Pons (tissue), 1 donor: ENCODE measurements around the gene LTBR.

Experiments
- DNase-seq: peaks from one replicate; pipeline ENCODE4 v3.0.0-alpha.2; 2016; ENCODE audit warnings: low spot score

LTBR gene

DNA sequence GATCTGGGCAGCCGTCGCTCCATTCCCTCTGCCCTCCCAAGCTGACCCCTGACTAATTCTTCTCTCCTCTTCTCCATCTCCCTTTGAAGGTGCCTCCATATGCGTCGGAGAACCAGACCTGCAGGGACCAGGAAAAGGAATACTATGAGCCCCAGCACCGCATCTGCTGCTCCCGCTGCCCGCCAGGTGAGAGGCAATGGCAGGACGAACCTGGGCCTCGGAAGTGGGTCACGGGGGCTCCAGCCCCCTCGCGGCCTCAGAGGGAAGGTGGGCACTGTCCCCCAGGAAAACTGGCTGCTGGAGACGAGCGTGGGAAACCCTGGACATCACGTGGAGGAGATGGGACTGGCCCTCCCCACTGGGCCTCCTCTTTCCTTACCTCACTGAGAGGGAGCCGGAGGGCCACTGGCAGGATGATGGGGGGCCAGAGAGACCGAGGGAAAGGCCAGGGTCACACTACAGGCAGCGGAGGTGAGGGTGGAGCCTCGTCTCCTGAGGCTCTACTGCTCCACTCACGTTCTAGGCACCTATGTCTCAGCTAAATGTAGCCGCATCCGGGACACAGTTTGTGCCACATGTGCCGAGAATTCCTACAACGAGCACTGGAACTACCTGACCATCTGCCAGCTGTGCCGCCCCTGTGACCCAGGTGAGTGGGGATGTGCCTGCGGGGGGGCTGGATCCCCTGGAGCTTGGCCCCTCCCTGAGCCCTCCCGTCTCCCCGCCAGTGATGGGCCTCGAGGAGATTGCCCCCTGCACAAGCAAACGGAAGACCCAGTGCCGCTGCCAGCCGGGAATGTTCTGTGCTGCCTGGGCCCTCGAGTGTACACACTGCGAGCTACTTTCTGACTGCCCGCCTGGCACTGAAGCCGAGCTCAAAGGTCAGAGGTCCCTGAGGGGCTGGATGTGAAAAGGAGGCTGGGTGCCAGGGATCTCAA lies 806 bp downstream of the LTBR start:
- no peak for DNase-seq

DNA sequence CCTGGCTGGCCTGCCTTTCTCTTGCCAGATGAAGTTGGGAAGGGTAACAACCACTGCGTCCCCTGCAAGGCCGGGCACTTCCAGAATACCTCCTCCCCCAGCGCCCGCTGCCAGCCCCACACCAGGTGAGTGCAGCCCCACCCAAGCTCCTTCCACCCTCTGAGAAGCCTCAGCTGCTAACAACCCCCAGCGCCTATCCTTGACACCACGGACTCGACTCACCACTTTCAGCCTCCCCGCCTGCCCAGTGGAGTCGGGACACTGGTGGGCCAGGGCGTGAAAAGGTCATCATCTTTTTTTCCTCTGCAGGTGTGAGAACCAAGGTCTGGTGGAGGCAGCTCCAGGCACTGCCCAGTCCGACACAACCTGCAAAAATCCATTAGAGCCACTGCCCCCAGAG lies 2.1 kb downstream of the LTBR start:
- no peak for DNase-seq

DNA sequence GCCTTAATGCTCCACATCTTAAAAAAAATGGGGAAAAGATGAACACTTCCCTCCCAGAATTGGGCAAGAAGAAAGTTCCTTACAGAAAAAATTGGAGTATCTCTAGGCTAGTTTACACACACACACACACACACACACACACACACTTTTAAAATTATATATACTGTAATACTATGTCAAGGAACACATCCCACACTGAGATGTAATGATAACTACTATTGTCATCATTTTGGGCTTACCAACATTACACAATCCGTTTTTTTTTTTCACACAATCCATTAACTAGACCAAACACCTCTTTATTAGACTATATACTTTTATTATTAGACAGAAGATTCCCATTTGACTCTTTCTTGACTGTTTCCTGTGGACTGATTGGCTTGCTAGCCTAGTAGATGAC lies 2.5 kb downstream of the LTBR start:
- no peak for DNase-seq

DNA sequence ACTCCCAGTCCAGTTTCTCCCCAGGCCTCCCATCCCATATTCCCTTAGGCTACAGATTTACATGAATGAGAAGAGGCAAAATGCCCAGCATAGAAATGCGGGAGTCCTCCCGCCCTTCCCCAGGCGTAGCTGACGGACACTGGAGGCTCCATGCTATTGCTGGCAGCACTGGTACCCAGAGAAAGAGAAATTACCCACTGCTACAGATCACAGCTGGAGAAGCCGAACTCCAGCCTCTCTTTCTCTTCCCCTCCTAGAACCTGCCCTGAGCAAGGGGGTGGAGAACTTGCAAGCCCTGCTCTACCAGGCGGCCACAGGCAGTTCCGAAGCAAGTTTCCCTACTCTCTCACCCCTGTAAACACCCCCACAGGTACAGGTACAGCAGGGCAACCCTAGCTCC lies 3.6 kb downstream of the LTBR start:
- DNase-seq = no peak

DNA sequence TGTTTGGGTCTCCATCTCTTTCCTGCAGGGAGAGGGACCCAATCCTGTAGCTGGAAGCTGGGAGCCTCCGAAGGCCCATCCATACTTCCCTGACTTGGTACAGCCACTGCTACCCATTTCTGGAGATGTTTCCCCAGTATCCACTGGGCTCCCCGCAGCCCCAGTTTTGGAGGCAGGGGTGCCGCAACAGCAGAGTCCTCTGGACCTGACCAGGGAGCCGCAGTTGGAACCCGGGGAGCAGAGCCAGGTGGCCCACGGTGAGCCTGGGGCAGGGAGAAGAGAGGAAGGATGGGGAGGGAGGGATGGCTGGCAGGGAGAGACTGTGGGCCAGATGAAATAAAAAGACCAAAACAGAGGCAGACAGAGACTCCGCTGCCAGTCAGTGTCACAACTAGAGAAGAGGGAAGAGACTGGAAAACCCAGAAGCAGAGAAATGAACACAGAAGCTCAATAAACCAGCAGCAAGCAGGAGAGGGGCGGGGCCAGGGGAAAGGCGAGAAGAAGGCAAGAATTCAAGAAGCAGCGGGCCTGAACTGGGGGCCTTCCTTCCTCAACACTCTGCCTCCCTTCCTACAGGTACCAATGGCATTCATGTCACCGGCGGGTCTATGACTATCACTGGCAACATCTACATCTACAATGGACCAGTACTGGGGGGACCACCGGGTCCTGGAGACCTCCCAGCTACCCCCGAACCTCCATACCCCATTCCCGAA lies 6.3 kb downstream of the LTBR start:
- DNase-seq = no peak

DNA sequence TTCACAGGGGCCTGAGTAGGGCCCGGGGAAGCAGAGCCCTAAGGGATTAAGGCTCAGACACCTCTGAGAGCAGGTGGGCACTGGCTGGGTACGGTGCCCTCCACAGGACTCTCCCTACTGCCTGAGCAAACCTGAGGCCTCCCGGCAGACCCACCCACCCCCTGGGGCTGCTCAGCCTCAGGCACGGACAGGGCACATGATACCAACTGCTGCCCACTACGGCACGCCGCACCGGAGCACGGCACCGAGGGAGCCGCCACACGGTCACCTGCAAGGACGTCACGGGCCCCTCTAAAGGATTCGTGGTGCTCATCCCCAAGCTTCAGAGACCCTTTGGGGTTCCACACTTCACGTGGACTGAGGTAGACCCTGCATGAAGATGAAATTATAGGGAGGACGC lies 7.1 kb downstream of the LTBR start:
- DNase-seq = no peak

DNA sequence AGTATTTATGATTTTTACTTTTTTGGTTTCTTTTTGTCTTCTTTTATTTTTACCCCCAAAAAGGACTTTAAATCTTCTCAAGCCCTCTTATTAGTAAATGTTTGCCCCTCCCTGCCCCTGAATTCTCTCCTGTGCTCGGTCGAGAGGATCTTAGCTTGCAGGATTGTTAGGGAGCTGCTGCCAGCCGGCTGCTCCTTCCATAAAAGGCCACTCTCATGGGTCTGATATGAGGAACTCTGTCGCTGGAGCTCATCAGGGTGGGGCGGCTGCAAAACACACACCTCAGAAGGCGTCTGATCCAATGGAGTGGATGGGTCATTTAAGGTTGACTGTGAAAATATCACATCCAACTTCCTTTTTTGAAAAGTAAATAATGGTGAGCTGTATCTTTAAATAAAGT lies 8.5 kb downstream of the LTBR start:
- DNase-seq = no peak

DNA sequence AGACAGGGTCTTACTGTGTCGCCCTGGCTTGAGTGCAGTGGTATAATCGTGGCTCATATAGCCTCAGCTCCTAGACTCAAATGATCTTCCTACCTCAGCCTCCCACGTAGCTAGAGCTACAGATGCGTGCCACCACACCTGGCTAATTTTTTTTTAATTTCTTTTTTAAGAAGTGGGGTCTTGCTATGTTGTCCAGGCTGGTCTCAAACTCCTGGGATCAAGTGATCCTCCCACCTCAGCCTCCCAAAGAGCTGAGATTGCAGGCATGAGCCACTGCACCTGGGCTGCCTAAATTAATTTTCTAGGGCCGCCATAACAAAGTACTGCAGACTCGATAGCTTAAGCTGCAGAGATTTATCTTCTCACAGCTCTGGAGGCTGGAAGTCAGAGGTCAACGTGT lies 9.1 kb downstream of the LTBR start:
- no peak for DNase-seq

DNA sequence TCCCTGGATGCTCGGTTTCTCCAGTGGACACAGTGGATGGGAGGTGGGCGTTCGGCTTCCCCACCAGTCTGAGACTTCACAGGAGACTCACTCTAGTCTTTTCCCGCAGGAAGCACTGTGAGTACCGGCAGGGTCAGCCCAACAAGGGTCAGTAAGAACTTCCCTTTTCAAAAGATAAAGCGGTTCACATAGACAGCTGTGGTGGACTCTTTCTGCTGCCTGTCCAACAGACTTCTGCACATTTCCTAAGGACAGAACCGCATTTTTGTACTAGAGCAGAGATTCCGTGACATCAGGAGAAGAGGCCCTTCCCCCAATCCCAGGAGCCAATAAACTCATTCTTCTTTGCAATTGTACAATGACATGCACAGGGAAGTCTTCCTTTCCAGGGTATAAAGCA lies 10.4 kb downstream of the LTBR start:
- DNase-seq = peak; percentile 55

DNA sequence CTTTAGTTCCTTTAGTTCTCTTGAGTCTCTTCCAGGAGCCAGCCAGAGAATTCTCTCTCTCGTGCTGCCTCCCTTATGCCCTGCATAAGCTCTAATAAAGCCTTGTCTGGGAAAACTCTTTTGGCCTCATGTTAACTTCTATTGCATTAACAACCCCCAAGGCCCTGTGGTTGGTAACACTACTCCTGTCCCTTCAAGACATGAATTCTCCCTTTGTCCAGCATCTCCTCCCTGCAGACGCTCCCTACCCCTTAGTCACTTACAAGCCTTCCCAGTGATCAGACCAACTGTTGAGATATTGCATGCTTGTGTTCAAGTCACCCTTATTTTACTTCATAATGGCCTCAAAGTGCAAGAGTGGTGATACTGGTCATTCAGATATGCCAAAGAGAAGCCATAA lies 12.1 kb downstream of the LTBR start:
- no peak for DNase-seq

DNA sequence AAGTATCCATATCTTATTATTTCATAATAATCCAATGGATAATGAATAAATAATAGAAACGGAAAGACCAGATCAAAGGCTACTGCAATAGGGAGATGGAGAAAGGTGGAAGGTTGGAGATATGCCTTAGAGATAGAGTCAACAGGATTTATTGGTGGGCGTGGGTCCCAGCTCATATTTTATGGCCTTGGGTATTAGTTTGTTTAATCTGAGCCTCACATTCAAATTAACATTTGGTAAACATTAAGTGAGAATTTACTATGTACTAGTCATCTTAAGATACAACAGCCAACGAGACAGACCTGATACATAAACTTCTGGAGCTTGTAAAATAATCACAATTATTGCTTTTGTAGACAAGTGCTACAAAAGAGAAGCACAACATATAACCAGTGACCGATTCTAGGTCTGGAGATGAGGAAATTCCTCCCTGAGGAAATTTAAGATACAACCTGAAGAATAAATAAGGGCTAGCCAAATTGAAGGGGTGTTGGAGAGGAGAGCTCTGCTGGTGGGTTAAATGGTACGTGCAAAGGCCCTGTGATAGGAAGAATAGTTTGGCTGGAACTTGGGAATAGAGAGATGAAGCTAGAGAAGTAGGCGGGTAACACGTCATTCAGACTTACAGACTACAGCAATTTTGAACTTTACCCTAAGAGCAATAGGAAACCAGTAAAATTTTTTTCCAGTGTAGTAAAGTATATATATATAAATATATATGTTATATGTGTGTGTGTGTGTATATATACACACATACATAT lies 16.1 kb downstream of the LTBR start:
- DNase-seq = no peak

DNA sequence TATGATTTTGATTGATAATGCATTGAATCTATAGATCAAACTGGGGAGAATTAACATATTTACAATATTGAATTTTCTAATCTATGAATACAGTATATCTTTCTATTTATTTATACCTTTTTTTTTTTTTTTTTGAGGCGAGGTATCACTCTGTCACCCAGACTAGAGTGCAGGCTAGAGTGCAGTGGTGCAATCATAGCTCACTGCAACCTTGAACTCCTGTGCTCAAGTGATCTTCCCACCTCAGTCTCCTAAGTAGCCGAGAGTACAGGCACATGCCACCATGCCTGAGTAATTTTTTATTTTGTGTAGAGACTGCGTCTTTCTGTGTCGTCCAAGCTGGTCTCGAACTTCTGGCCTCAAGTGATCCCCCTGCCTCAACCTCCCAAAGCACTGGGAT lies 20.4 kb downstream of the LTBR start:
- DNase-seq = no peak

DNA sequence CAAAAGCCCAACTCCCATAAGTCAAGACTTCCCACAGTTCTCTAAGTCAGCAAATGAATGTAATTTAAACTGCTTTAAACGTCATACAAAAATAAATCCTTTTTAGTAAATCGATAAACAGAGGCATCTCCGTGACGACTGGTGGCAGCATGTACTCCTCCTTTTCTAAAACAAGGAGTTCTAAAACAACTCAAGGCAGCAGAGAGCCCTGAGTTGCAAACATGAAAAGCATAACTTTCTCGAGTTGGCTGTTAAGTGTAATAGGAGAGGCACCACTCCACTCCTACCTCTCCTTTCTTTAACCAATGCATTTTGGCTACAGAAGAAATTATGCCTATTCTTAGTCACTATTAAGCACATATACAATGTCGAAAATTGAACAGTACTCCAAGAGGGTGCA lies 22.0 kb downstream of the LTBR start:
- no peak for DNase-seq

DNA sequence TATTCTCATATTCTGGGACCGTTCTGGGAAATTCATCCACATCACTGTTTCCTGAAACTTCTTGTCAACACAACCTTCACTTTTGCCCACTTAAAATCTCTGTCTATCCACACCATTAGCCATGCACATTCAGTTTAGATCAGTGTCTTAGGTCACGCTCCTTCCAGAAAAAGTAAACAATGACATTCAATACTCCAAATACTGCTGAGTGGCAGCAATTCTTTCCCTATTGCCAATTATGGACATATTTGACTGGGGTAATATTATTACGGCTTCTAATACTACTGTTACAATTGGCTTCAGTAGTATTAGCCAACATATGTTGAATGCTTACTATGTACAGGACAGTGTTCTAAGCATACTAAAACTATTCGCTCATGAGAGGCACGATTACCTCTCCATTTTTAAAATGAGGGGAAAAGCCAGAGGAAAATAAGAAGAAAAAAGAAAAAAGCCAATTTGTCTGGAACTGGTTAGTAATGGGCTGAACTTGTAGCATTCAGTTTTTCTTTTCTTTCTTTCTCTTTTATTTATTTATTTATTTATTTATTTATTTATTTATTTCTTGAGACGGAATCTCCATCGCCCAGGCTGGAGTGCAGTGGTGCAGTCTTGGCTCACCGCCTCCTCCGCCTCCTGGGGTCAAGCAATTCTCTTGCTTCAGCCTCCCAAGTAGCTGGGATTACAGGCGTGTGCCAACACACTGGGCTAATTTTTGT lies 23.4 kb downstream of the LTBR start:
- no peak for DNase-seq

DNA sequence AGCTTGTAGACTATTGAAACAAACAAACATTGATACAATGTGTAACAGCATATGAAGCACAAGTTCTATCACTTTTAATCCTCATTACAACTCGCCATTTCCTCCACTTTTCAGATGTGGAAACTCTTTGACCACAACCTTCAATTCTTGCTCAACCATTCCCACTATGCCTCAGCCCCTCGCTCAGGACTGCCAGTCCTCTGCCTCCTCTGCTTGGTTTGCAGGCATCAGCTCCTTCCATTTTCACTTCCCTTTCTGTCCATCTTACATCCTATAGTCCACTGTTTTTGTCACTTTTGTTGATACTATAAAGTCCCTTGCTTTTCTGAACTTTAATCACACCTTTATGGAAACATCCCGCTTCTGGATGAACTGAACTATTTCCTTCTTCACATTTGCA lies 32.6 kb downstream of the LTBR start:
- DNase-seq = peak; percentile 64

DNA sequence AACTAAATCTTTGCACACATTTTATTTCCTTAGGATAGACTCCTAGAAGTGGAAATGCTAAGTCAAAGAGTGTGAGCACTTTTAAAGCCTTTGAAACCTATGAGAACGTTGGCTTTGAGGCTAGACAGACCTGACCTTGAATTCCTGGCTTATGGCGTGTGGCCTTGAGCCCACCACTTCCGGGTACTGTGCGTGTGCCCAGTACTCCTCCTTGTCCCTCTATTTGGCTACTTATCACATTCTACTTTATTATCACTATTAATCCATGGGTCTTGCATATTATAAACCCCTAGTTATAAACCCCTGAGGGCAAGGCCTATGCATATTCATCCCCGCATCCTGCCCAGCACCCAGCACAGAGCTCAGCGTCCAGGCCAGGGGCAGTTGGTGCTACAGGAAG lies 34.8 kb downstream of the LTBR start:
- no peak for DNase-seq

DNA sequence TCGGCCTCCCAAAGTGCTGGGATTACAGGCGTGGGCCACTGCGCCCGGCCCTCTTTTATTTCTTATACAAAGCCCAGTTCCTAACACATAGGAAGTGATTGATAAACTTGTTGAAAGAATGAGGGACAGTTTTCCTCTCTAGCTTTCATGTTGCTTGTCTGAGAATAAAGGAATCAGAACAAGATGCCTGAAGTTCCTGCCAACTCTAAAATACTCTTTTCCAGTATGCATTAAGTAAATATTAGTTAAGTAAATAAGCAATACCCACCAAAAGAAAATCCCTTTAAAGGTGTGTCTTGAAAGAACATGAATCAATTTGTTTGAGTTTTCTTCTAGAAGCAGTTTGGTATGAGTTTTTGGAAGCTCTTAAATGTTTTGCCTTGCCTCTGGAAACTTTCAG lies 36.4 kb downstream of the LTBR start:
- no peak for DNase-seq

DNA sequence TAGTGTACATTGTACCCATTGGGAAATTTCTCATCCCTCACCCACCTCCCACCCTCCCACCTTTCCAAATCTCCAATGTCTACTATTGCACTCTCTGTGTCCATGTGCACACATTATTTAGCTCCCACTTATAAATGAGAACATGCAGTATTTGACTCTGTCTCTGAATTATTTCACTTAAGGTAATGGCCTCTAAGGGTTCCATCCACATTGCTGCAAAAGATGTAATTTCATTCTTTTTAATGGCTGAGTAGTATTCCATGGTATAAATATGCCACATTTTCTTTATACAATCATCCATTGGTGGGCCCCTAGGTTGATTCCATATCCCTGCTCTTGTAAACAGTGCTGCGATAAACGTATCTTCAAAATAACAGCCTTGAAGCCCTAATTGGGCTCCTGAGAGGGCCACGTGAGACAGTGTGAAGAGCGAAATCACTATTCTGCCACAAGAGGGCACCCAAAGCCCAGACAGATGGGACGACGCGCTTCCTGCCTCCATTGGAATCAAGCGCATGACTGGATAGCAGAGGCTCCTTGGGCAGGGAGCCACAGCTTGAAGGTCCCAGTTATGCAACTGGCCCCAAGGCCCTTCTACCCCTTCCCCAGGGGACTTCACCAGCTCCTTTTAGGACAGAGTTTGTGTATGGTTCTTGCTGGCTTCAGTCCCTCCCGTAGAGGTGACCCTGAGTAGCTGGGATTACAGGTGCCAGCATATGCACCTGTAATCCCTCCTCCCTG lies 39.5 kb downstream of the LTBR start:
- peak; percentile 96 for DNase-seq

DNA sequence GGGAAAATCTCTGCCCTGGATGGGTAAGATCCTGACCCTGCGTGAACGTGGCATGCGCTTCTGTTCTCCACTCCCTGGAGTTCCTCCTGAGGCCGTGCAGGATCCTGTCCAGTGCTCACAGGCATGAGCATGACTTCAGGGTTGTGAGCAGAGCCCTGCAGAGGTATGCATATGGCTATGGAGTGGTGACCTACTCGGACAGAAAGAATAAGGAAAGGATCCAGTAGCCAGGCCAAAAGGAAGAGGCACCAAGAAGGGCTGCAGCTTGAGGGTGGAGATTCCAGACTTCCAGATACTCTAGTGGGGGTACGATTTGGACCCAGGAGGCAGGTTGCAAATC lies 40.0 kb downstream of the LTBR start:
- DNase-seq = no peak

DNA sequence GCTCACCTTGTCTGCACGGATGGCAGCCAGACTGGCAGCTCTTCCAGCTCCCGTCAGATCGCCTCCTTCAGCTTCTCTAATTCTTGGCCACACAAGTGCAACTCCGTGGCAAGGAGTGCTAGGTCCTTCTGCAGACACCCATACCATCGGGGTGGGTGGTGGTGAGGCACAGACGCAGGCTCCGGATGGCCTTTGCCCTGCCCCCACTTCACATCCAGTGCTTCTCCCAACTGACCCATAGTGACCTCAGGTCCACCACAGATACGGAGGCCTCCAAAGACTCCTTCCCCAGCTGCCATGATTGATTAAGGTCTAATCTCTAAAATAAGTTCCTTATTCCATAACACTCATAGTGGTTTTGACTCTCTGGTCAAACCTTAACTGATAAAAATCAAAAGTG lies 40.9 kb downstream of the LTBR start:
- no peak for DNase-seq
